GM23338 (cell line): ENCODE measurements around the gene SPOUT1. TPM values are rescaled to one million over a fixed set of nuclear protein-coding genes. Genes with fewer than 3 reads are reported as not detected.

ENCODE experiments used
- ATAC-seq: fragments of 200-7000 bp; cut with Tn5 transposase; 3 replicates; pipeline ENCODE4 v1.9.1; 2020
- DNase-seq: peaks from one replicate; pipeline ENCODE4 v3.0.0-alpha.2; 2015; ENCODE audit warnings: low spot score
- H2AFZ ChIP-seq: fragments of 200-600 bp; sonication (generic); 2 replicates; pipeline ENCODE4 v1.8.0; 2016; ENCODE audit warnings: antibody characterized with exemption, mild to moderate bottlenecking, moderate library complexity
- H3F3A ChIP-seq: fragments of 200-600 bp; sonication (generic); replicated peaks from 2 replicates; pipeline ENCODE4 v1.8.0; 2017; ENCODE audit warnings: antibody characterized with exemption, mixed run types, low read depth
- H3K27ac ChIP-seq: fragments of 200-600 bp; sonication (generic); 2 replicates; pipeline ENCODE4 v1.6.1; 2016; ENCODE audit warnings: low read depth
- H3K27me3 ChIP-seq: fragments of 200-600 bp; sonication (generic); 2 replicates; pipeline ENCODE4 v1.8.0; 2016; ENCODE audit warnings: mild to moderate bottlenecking, mixed run types, moderate library complexity; ENCODE audit not compliant: insufficient read depth
- H3K36me3 ChIP-seq: fragments of 200-600 bp; sonication (generic); 2 replicates; pipeline ENCODE4 v1.8.0; 2016; ENCODE audit warnings: mild to moderate bottlenecking; ENCODE audit not compliant: insufficient read depth
- H3K4me1 ChIP-seq: fragments of 200-600 bp; sonication (generic); 2 replicates; pipeline ENCODE4 v1.8.0; 2016; ENCODE audit warnings: mild to moderate bottlenecking, moderate library complexity; ENCODE audit not compliant: insufficient read depth
- H3K4me2 ChIP-seq: fragments of 200-600 bp; sonication (generic); 2 replicates; pipeline ENCODE4 v1.7.1; 2017; ENCODE audit warnings: mixed run types
- H3K4me3 ChIP-seq: fragments of 200-600 bp; sonication (generic); 2 replicates; pipeline ENCODE4 v1.6.1; 2016; ENCODE audit warnings: mixed run types
- H3K79me2 ChIP-seq: fragments of 200-600 bp; sonication (generic); replicated peaks from 2 replicates; pipeline ENCODE4 v1.8.0; 2017; ENCODE audit warnings: mild to moderate bottlenecking; ENCODE audit not compliant: insufficient read depth
- H3K9me2 ChIP-seq: fragments of 200-600 bp; sonication (generic); 2 replicates; pipeline ENCODE4 v1.8.0; 2017; ENCODE audit not compliant: insufficient read depth
- H4K20me1 ChIP-seq: fragments of 200-600 bp; sonication (generic); replicated peaks from 2 replicates; pipeline ENCODE4 v1.8.0; 2017; ENCODE audit warnings: mild to moderate bottlenecking; ENCODE audit not compliant: insufficient read depth
- H3K27ac Mint-ChIP-seq: 2 replicates; pipeline ENCODE4 v1.8.0; 2020; ENCODE audit warnings: inconsistent platforms, mild to moderate bottlenecking, moderate library complexity, mixed read lengths
- H3K27me3 Mint-ChIP-seq: 3 replicates; pipeline ENCODE4 v1.8.0; 2022; ENCODE audit warnings: low read depth, mild to moderate bottlenecking, moderate library complexity, mixed read lengths, inconsistent platforms; ENCODE audit not compliant: insufficient read depth, poor library complexity
- H3K36me3 Mint-ChIP-seq: 3 replicates; pipeline ENCODE4 v1.8.0; 2021; ENCODE audit warnings: low read depth, mild to moderate bottlenecking, inconsistent platforms, moderate library complexity, mixed read lengths
- H3K4me1 Mint-ChIP-seq: 3 replicates; pipeline ENCODE4 v1.8.0; 2020; ENCODE audit warnings: mild to moderate bottlenecking, inconsistent platforms, mixed read lengths
- H3K4me3 Mint-ChIP-seq: 3 replicates; pipeline ENCODE4 v1.8.0; 2021; ENCODE audit warnings: moderate library complexity, mild to moderate bottlenecking, inconsistent platforms, mixed read lengths
- H3K9me3 Mint-ChIP-seq: 3 replicates; pipeline ENCODE4 v1.8.0; 2020; ENCODE audit warnings: moderate library complexity, mild to moderate bottlenecking, inconsistent platforms, mixed read lengths
- CREB1 ChIP-seq: fragments of 250-450 bp; sonication (Bioruptor Pico); IDR thresholded peaks from 2 replicates; pipeline ENCODE4 v1.5.0; 2020; ENCODE audit warnings: low read depth, mild to moderate bottlenecking, moderate library complexity
- ETS1 ChIP-seq: IDR thresholded peaks from 2 replicates; pipeline ENCODE4 v1.6.1; 2016; ENCODE audit warnings: antibody characterized with exemption
- EZH2 ChIP-seq: fragments of 200-600 bp; sonication (generic); IDR thresholded peaks from one replicate; pipeline ENCODE4 v1.8.0; 2017; ENCODE audit warnings: antibody characterized with exemption, mild to moderate bottlenecking, low read depth; ENCODE audit not compliant: unreplicated experiment
- EZH2phosphoT487 ChIP-seq: fragments of 200-600 bp; sonication (generic); IDR thresholded peaks from one replicate; pipeline ENCODE4 v1.8.1; 2018; ENCODE audit warnings: antibody characterized with exemption; ENCODE audit not compliant: unreplicated experiment
- NANOG ChIP-seq: IDR thresholded peaks from 2 replicates; pipeline ENCODE4 v1.6.1; 2016; ENCODE audit warnings: antibody characterized with exemption, borderline replicate concordance
- POLR2AphosphoS5 ChIP-seq: IDR thresholded peaks from 2 replicates; pipeline ENCODE4 v1.6.1; 2016; ENCODE audit warnings: antibody characterized with exemption, low read depth
- STAT1 ChIP-seq: IDR thresholded peaks from one replicate; pipeline ENCODE4 v1.6.1; 2016; ENCODE audit warnings: antibody characterized with exemption; ENCODE audit not compliant: unreplicated experiment
- ZNF114 ChIP-seq: fragments of 250-450 bp; sonication (Bioruptor Pico); IDR thresholded peaks from 2 replicates; pipeline ENCODE4 v1.5.0; 2020; ENCODE audit warnings: mild to moderate bottlenecking, moderate library complexity
- polyA plus RNA-seq: library from polyadenylated mRNA; unstranded; fragments of >200 nt; fragmentation: Nextera tagmentation; extraction: Ambion mirVana; gene quantifications from 2 replicates; pipeline ENCODE4 v1.2.1, GENCODE V29; 2016
- total RNA-seq: library from RNA; depleted of rRNA; stranded (reverse); fragments of >200 nt; shearing (Covaris generic); gene quantifications from 2 replicates; pipeline ENCODE4 v1.2.3, GENCODE V29; 2014
- TF ChIP-seq, protein P1 (sequence below), 2 experiments: fragments of 200-600 bp in 1 of 2; sonication (generic) in 1 of 2; conservative IDR thresholded peaks; 2 replicates each; pipeline versions ENCODE4 v1.5.1 to v1.6.1; 2016 to 2017; ENCODE audit warnings: antibody characterized with exemption in 2 of 2, low read depth in 2 of 2, mild to moderate bottlenecking in 2 of 2, moderate library complexity in 1 of 2

The SPOUT1 gene
- total and polyA plus RNA-seq, 2 experiments from 2014 or later = 28.5 to 50.9 TPM

DNA sequence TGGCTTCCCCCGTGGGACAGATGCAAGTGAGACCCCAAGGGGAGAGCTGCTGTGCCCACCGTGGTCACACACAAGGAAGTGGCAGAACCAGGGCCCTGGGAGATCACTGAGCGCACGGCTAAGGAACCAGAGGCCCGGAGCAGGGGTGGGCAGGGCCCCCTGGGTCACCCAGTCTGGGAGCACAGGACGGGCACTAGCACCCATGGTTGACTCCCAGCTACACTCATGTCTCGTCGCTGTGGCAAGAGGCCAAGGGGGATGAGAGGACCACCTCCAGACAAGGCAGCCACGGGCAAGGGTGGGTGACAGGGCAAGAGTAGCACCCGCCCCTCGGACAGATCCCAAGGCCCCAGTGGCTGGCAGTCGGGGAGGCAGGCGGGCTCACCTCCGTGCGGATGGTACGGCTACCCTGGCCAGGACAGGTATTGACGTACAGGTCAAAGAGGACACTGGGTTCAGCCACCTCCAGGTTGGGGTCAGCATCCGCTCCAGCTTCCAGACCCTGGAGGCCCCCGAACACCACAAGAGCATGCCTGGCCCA lies 6.2 kb downstream of the SPOUT1 start:
- H3K4me3 Mint-ChIP-seq = no peak overlapping the region
- Histone ChIP-seq H3K36me3 (peaks cover 14% of the 10 kb centered on the region), H3F3A (peaks cover 3% of the 10 kb centered on the region; the same call in 1 of the 2 replicates), H3K4me2 (no peak overlapping the region), H3K4me1 (no peaks in the 10 kb centered on the region), H3K27ac (no peak overlapping the region), H4K20me1 (peaks cover 19% of the 10 kb centered on the region), H3K27me3 (no peaks in the 10 kb centered on the region; the same call in 1 of the 2 replicates), H3K9me2 (no peaks in the 10 kb centered on the region), H3K4me3 (no peak overlapping the region), H2AFZ (no peak overlapping the region), H3K79me2 (peaks cover under 1% of the 10 kb centered on the region)
- DNase-seq = no peak
- no peaks in the 10 kb centered on the region for H3K9me3 Mint-ChIP-seq
- TF ChIP-seq EZH2phosphoT487 (no peak), STAT1 (no peak), POLR2AphosphoS5 (no peak), ETS1 (no peak), CREB1 (CRISPR knock-in tag) (no peak)
- TF ChIP-seq, protein P1, sequence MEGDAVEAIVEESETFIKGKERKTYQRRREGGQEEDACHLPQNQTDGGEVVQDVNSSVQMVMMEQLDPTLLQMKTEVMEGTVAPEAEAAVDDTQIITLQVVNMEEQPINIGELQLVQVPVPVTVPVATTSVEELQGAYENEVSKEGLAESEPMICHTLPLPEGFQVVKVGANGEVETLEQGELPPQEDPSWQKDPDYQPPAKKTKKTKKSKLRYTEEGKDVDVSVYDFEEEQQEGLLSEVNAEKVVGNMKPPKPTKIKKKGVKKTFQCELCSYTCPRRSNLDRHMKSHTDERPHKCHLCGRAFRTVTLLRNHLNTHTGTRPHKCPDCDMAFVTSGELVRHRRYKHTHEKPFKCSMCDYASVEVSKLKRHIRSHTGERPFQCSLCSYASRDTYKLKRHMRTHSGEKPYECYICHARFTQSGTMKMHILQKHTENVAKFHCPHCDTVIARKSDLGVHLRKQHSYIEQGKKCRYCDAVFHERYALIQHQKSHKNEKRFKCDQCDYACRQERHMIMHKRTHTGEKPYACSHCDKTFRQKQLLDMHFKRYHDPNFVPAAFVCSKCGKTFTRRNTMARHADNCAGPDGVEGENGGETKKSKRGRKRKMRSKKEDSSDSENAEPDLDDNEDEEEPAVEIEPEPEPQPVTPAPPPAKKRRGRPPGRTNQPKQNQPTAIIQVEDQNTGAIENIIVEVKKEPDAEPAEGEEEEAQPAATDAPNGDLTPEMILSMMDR (conservative IDR thresholded peaks at IDR 0.05; ENCODE audit: low read depth in 2 of 2) = no peak
- peaks cover 64% of the 10 kb centered on the region for H3K36me3 Mint-ChIP-seq
- no peak for ATAC-seq
- H3K27ac Mint-ChIP-seq = no peak overlapping the region
- H3K27me3 Mint-ChIP-seq = peaks cover 27% of the 10 kb centered on the region
- peaks cover 10% of the 10 kb centered on the region; the same call in 2 of the 3 replicates for H3K4me1 Mint-ChIP-seq

- no peak for ATAC-seq
- Histone ChIP-seq H3K27ac (no peak overlapping the region), H3K27me3 (no peaks in the 10 kb centered on the region; the same call in 1 of the 2 replicates), H3K4me1 (no peaks in the 10 kb centered on the region; the same call in 1 of the 2 replicates), H2AFZ (no peak overlapping the region), H3K9me2 (no peaks in the 10 kb centered on the region), H3K36me3 (peaks cover 14% of the 10 kb centered on the region), H3K79me2 (no peaks in the 10 kb centered on the region; the same call in 1 of the 2 replicates), H3K4me3 (no peak overlapping the region), H3F3A (peaks cover 5% of the 10 kb centered on the region), H3K4me2 (no peak overlapping the region), H4K20me1 (peaks cover 19% of the 10 kb centered on the region)
- H3K27me3 Mint-ChIP-seq = peaks cover 31% of the 10 kb centered on the region
- TF ChIP-seq EZH2 = no peak
- no peak for TF ChIP-seq CREB1 (CRISPR knock-in tag)
- TF ChIP-seq NANOG = no peak
- no peak for TF ChIP-seq ETS1
- TF ChIP-seq EZH2phosphoT487 = no peak
- TF ChIP-seq, protein P1 (conservative IDR thresholded peaks at IDR 0.05; ENCODE audit: low read depth in 2 of 2) = no peak
- no peak for TF ChIP-seq ZNF114 (CRISPR knock-in tag)
- no peaks in the 10 kb centered on the region for H3K9me3 Mint-ChIP-seq
- no peak overlapping the region for H3K4me3 Mint-ChIP-seq
- H3K36me3 Mint-ChIP-seq = peaks cover 55% of the 10 kb centered on the region
- H3K4me1 Mint-ChIP-seq = peaks cover 12% of the 10 kb centered on the region; the same call in 2 of the 3 replicates
- H3K27ac Mint-ChIP-seq = no peak overlapping the region
- DNase-seq = no peak
Measured at GRCh38 chr9:128822407-128823042, 7.1 kb downstream of the SPOUT1 start.
